SK-N-DZ (cell line): ENCODE results near the gene FIGNL2.
A peak's percentile ranks its signal among the peaks of the same experiment; 100 is the strongest.

Source experiments
- DNase-seq: peaks from one replicate; pipeline ENCODE4 v3.0.0-alpha.2; 2015; ENCODE audit warnings: low spot score

Gene FIGNL2

GRCh38 chr12:51874000-51874399, 25.5 kb upstream of the FIGNL2 start:
- peak; percentile 63 for DNase-seq

- no peak for DNase-seq
Observed at GRCh38 chr12:51873251-51873994, 24.9 kb upstream of the FIGNL2 start.

GRCh38 chr12:51872689-51872981, 24.1 kb upstream of the FIGNL2 start:
- no peak for DNase-seq

- no peak for DNase-seq
Observed at GRCh38 chr12:51871918-51872688, 23.6 kb upstream of the FIGNL2 start.

- DNase-seq: no peak
Observed at GRCh38 chr12:51871126-51871525, 22.6 kb upstream of the FIGNL2 start.

- DNase-seq: no peak
Observed at GRCh38 chr12:51870504-51870903, 22.0 kb upstream of the FIGNL2 start.

- no peak for DNase-seq
Observed at GRCh38 chr12:51869931-51870330, 21.4 kb upstream of the FIGNL2 start.

- DNase-seq: no peak
Observed at GRCh38 chr12:51869496-51869865, 21.0 kb upstream of the FIGNL2 start.

GRCh38 chr12:51868821-51869495, 20.4 kb upstream of the FIGNL2 start:
- DNase-seq: peak; percentile 58

- no peak for DNase-seq
Observed at GRCh38 chr12:51867796-51868428, 19.4 kb upstream of the FIGNL2 start.

- no peak for DNase-seq
Observed at GRCh38 chr12:51867371-51867770, 18.9 kb upstream of the FIGNL2 start.

GRCh38 chr12:51866762-51867161, 18.2 kb upstream of the FIGNL2 start:
- no peak for DNase-seq

- no peak for DNase-seq
Observed at GRCh38 chr12:51866324-51866723, 17.8 kb upstream of the FIGNL2 start.

GRCh38 chr12:51865757-51866270, 17.3 kb upstream of the FIGNL2 start:
- no peak for DNase-seq

GRCh38 chr12:51864833-51865670, 16.5 kb upstream of the FIGNL2 start:
- peak; percentile 83 for DNase-seq

GRCh38 chr12:51863933-51864832, 15.7 kb upstream of the FIGNL2 start:
- DNase-seq: peak; percentile 92

GRCh38 chr12:51863363-51863932, 14.9 kb upstream of the FIGNL2 start:
- peak; percentile 62 for DNase-seq

- no peak for DNase-seq
Observed at GRCh38 chr12:51862947-51863346, 14.4 kb upstream of the FIGNL2 start.

- DNase-seq: no peak
Observed at GRCh38 chr12:51860986-51861385, 12.5 kb upstream of the FIGNL2 start.
